DND-41 (cell line): ENCODE measurements around the gene STX12.

Experiments
- ATAC-seq: fragments of 200-7000 bp; cut with Tn5 transposase; 3 replicates; pipeline ENCODE4 v1.9.1; 2021; ENCODE audit warnings: low read depth; ENCODE audit not compliant: insufficient read depth
- DNase-seq: peaks from one replicate; pipeline ENCODE4 v3.0.0-alpha.2; 2020
- H2AFZ ChIP-seq: 2 replicates; pipeline ENCODE4 v1.6.0; 2012; ENCODE audit warnings: low read depth, low read length
- H3K27ac ChIP-seq: 2 replicates; pipeline ENCODE4 v1.5.1; 2012; ENCODE audit warnings: low read length, inconsistent platforms
- H3K27me3 ChIP-seq: fragments of 200-600 bp; sonication (generic); 2 replicates; pipeline ENCODE4 v1.6.0; 2012; ENCODE audit warnings: low read length, mild to moderate bottlenecking, inconsistent platforms; ENCODE audit not compliant: insufficient read depth, poor library complexity
- H3K36me3 ChIP-seq: 2 replicates; pipeline ENCODE4 v1.5.1; 2012; ENCODE audit warnings: low read length, inconsistent platforms; ENCODE audit not compliant: insufficient read depth
- H3K4me1 ChIP-seq: 2 replicates; pipeline ENCODE4 v1.5.1; 2012; ENCODE audit warnings: mild to moderate bottlenecking, low read length; ENCODE audit not compliant: insufficient read depth
- H3K4me2 ChIP-seq: 2 replicates; pipeline ENCODE4 v1.6.0; 2012; ENCODE audit warnings: mild to moderate bottlenecking, moderate library complexity, low read length, inconsistent platforms; ENCODE audit not compliant: insufficient read depth
- H3K4me3 ChIP-seq, 2 experiments: fragments of 200-600 bp in 1 of 2; shearing (Covaris generic) in 1 of 2; 2 replicates each; pipeline ENCODE4 v1.5.1; 2012 to 2016; ENCODE audit warnings: inconsistent platforms in 2 of 2, low read length in 2 of 2, mild to moderate bottlenecking in 2 of 2, low read depth in 1 of 2, moderate library complexity in 1 of 2
- H3K79me2 ChIP-seq: 2 replicates; pipeline ENCODE4 v1.6.0; 2012; ENCODE audit warnings: low read length, inconsistent platforms; ENCODE audit not compliant: insufficient read depth
- H3K9ac ChIP-seq: 2 replicates; pipeline ENCODE4 v1.6.0; 2012; ENCODE audit warnings: low read depth, mild to moderate bottlenecking, inconsistent platforms, low read length, moderate library complexity
- H3K9me3 ChIP-seq: 2 replicates; pipeline ENCODE4 v1.5.1; 2012; ENCODE audit warnings: low read length, moderate library complexity, mild to moderate bottlenecking, inconsistent platforms; ENCODE audit not compliant: insufficient read depth, severe bottlenecking
- H4K20me1 ChIP-seq: 2 replicates; pipeline ENCODE4 v1.6.0; 2012; ENCODE audit warnings: low read length; ENCODE audit not compliant: insufficient read depth
- CTCF ChIP-seq: IDR thresholded peaks from 2 replicates; pipeline ENCODE4 v1.5.1; 2012; ENCODE audit warnings: borderline replicate concordance, low read length, moderate library complexity, mild to moderate bottlenecking; ENCODE audit not compliant: poor library complexity, severe bottlenecking; ENCODE audit errors: extremely low read depth
- EZH2 ChIP-seq: IDR thresholded peaks from 3 replicates; pipeline ENCODE4 v1.6.1; 2012; ENCODE audit warnings: borderline replicate concordance, low read depth, mild to moderate bottlenecking, moderate library complexity, low read length, inconsistent platforms; ENCODE audit not compliant: severe bottlenecking

The STX12 gene

GRCh38 chr1:27762033-27762432 is 11.0 kb upstream of the STX12 start:
- H3K4me2 ChIP-seq: no peak overlapping the region
- no peak overlapping the region for H3K27ac ChIP-seq
- H3K9me3 ChIP-seq: no peaks in the 10 kb centered on the region
- ATAC-seq (no peak), DNase-seq (no peak)
- H3K36me3 ChIP-seq: peaks cover 35% of the 10 kb centered on the region
- no peak overlapping the region for H2AFZ ChIP-seq
- no peaks in the 10 kb centered on the region for H3K27me3 ChIP-seq
- no peaks in the 10 kb centered on the region for H3K79me2 ChIP-seq
- H3K4me1 ChIP-seq: no peaks in the 10 kb centered on the region
- H4K20me1 ChIP-seq: no peaks in the 10 kb centered on the region
- no peak overlapping the region for H3K4me3 ChIP-seq
- no peak for TF ChIP-seq CTCF
- TF ChIP-seq EZH2: no peak
- H3K9ac ChIP-seq: no peak overlapping the region

GRCh38 chr1:27763358-27763757 is 9.7 kb upstream of the STX12 start:
- no peak overlapping the region for H3K9ac ChIP-seq
- no peak for ATAC-seq
- no peaks in the 10 kb centered on the region for H4K20me1 ChIP-seq
- no peak for TF ChIP-seq CTCF
- TF ChIP-seq EZH2: no peak
- H3K9me3 ChIP-seq: no peaks in the 10 kb centered on the region
- no peak overlapping the region for H3K4me2 ChIP-seq
- no peaks in the 10 kb centered on the region for H3K27me3 ChIP-seq
- H3K79me2 ChIP-seq: no peaks in the 10 kb centered on the region
- peaks cover 29% of the 10 kb centered on the region for H3K36me3 ChIP-seq
- H3K4me1 ChIP-seq: no peaks in the 10 kb centered on the region
- no peak overlapping the region for H2AFZ ChIP-seq
- no peak for DNase-seq
- no peak overlapping the region for H3K4me3 ChIP-seq
- H3K27ac ChIP-seq: no peak overlapping the region

GRCh38 chr1:27770293-27770830 is 2.7 kb upstream of the STX12 start:
- 0 out of 2 replicates have a peak, but pooled peaks cover under 1% of the 10 kb centered on the region for H3K36me3 ChIP-seq
- no peak overlapping the region for H3K4me2 ChIP-seq
- H3K4me3 ChIP-seq: no peak overlapping the region
- no peak for ATAC-seq
- H3K79me2 ChIP-seq: peaks cover 23% of the 10 kb centered on the region
- no peaks in the 10 kb centered on the region for H3K9me3 ChIP-seq
- H3K9ac ChIP-seq: no peak overlapping the region
- no peak overlapping the region for H3K27ac ChIP-seq
- peaks cover 4% of the 10 kb centered on the region; the same call in 1 of the 2 replicates for H4K20me1 ChIP-seq
- H2AFZ ChIP-seq: 0 out of 2 replicates have a peak overlapping the region, but pooled peaks have one; percentile 7
- no peak for DNase-seq
- TF ChIP-seq CTCF (no peak), EZH2 (no peak)
- H3K4me1 ChIP-seq: peaks cover 29% of the 10 kb centered on the region
- no peaks in the 10 kb centered on the region for H3K27me3 ChIP-seq
